ENCODE results near the gene C6orf118. TPM values are rescaled to one million over a fixed set of nuclear protein-coding genes. Genes with fewer than 3 reads are reported as not detected.

C6orf118 gene
- total RNA-seq, 4 donors from 2014 or later, result not detected

- no peak overlapping the region for H3K4me3 ChIP-seq
- DNase-seq, result no peak
- in situ Hi-C loops (cut with MboI; ENCODE audit: low pct_ligation_motif_present in 1 of 4, low pct_unique_long_range_greater_than_20kb in 1 of 4, low sequenced_read_pairs in 3 of 4), result no loop called here
- no peaks in the 10 kb centered on the region for H3K27me3 ChIP-seq
- TF ChIP-seq POLR2A (IDR thresholded peaks at IDR 0.05), result no peak
- no peak for TF ChIP-seq EP300 (IDR thresholded peaks at IDR 0.05; ENCODE audit: low read depth)
- no peak for TF ChIP-seq CTCF (IDR thresholded peaks at IDR 0.05)
- TF ChIP-seq POLR2AphosphoS5 (IDR thresholded peaks at IDR 0.05), result no peak
- no peaks in the 10 kb centered on the region for H3K4me1 ChIP-seq
- H3K27ac ChIP-seq, result no peak overlapping the region
- WGBS, 2 donors (ENCODE audit: low coverage in 1 of 2), result 68 to 71% methylated on average over 1 of the region's 1 CpG
- intact Hi-C loops (cut with DNase I; ENCODE audit: low total_unique reads), result no loop called here
- no peaks in the 10 kb centered on the region for H3K9me3 ChIP-seq
- no peaks in the 10 kb centered on the region for H3K36me3 ChIP-seq
These were observed 42.8 kb downstream of the C6orf118 start for GRCh38 chr6:165266621-165267020.

DNA sequence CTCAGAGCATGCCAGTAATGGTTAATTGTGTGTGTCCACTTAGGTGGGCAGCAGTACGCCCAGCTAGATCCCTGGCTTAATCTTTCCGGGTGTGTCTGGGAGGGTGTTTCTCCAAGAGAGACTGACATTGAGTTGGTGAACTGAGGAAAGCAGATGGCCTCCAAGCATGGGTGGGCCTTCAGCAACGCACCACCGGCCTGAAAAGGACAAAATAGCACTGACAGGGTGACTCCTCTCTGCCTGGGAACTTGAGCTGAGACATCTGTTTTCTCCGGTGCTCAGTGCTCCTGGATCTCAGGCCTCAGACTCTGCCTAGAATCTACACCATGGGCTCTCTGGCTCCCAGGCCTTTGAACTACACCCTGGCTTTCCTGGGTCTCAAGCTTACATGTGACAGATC lies 43.2 kb downstream of the C6orf118 start:
- intact Hi-C loops (cut with DNase I; ENCODE audit: low total_unique reads) (no loop called here), in situ Hi-C loops (cut with MboI; ENCODE audit: low pct_ligation_motif_present in 1 of 4, low pct_unique_long_range_greater_than_20kb in 1 of 4, low sequenced_read_pairs in 3 of 4) (no loop called here)
- 60 to 74% methylated on average over 1 to 5 of the region's 5 CpGs for WGBS, 2 donors (ENCODE audit: low coverage in 1 of 2)
- no peak overlapping the region for H3K27ac ChIP-seq
- no peak overlapping the region for H3K4me3 ChIP-seq
- H3K27me3 ChIP-seq, result no peaks in the 10 kb centered on the region
- no peaks in the 10 kb centered on the region for H3K9me3 ChIP-seq
- no peaks in the 10 kb centered on the region for H3K36me3 ChIP-seq
- TF ChIP-seq POLR2A (IDR thresholded peaks at IDR 0.05) (no peak), EP300 (IDR thresholded peaks at IDR 0.05; ENCODE audit: low read depth) (no peak), CTCF (IDR thresholded peaks at IDR 0.05) (no peak), POLR2AphosphoS5 (IDR thresholded peaks at IDR 0.05) (no peak)
- DNase-seq, result no peak
- no peaks in the 10 kb centered on the region for H3K4me1 ChIP-seq

GRCh38 chr6:165260462-165260861 lies 48.9 kb downstream of the C6orf118 start:
- TF ChIP-seq CTCF (IDR thresholded peaks at IDR 0.05), result no peak
- no peak for TF ChIP-seq POLR2AphosphoS5 (IDR thresholded peaks at IDR 0.05)
- TF ChIP-seq POLR2A (IDR thresholded peaks at IDR 0.05), result no peak
- TF ChIP-seq EP300 (IDR thresholded peaks at IDR 0.05; ENCODE audit: low read depth), result no peak
- in situ Hi-C loops (cut with MboI; ENCODE audit: low pct_ligation_motif_present in 1 of 4, low pct_unique_long_range_greater_than_20kb in 1 of 4, low sequenced_read_pairs in 3 of 4), result no loop called here

GRCh38 chr6:165249808-165250207 lies 59.6 kb downstream of the C6orf118 start:
- no peak overlapping the region for H3K4me3 ChIP-seq
- H3K4me1 ChIP-seq, result no peaks in the 10 kb centered on the region
- no peaks in the 10 kb centered on the region for H3K27me3 ChIP-seq
- no peak for DNase-seq
- 31 to 43% methylated on average over 2 to 3 of the region's 3 CpGs for WGBS, 2 donors (ENCODE audit: low coverage in 1 of 2)
- intact Hi-C loops (cut with DNase I; ENCODE audit: low total_unique reads) (no loop called here), in situ Hi-C loops (cut with MboI; ENCODE audit: low pct_ligation_motif_present in 1 of 4, low pct_unique_long_range_greater_than_20kb in 1 of 4, low sequenced_read_pairs in 3 of 4) (no loop called here)
- no peaks in the 10 kb centered on the region for H3K9me3 ChIP-seq
- no peaks in the 10 kb centered on the region for H3K36me3 ChIP-seq
- no peak for TF ChIP-seq EP300 (IDR thresholded peaks at IDR 0.05; ENCODE audit: low read depth)
- TF ChIP-seq CTCF (IDR thresholded peaks at IDR 0.05), result no peak
- TF ChIP-seq POLR2A (IDR thresholded peaks at IDR 0.05), result no peak
- TF ChIP-seq POLR2AphosphoS5 (IDR thresholded peaks at IDR 0.05), result no peak
- no peak overlapping the region for H3K27ac ChIP-seq

More at GRCh38 chr6:165260462-165260861, 48.9 kb downstream of the C6orf118 start:
- Histone ChIP-seq H3K9me3 (no peaks in the 10 kb centered on the region), H3K4me3 (no peak overlapping the region), H3K36me3 (no peaks in the 10 kb centered on the region), H3K27me3 (no peaks in the 10 kb centered on the region), H3K27ac (no peak overlapping the region), H3K4me1 (no peaks in the 10 kb centered on the region)
- DNase-seq, result no peak
- intact Hi-C loops (cut with DNase I; ENCODE audit: low total_unique reads), result no loop called here
- WGBS, 2 donors (ENCODE audit: low coverage in 1 of 2), result 50 to 65% methylated on average over 2 of the region's 2 CpGs
